Activated T-helper 1 cell treated with anti-CD3 and anti-CD28 coated beads, Interleukin-12 subunit alpha, Interleukin-12 subunit beta, Interleukin-2, Interleukin-4 antibody, amounts not matched to agents 30 ng/mL and 10 ng/mL and 1 ng/mL, durations not matched to agents 14 hours and 24 hours and 36 hours (primary cell): Measurements from ENCODE around the gene IREB2. TPM values are rescaled to one million over a fixed set of nuclear protein-coding genes. Genes with fewer than 3 reads are reported as not detected.

ENCODE experiments used
- total RNA-seq: library from RNA; stranded (reverse); gene quantifications from 2 replicates; pipeline ENCODE4 v1.2.3, GENCODE V29; 2022

The IREB2 gene
- total RNA-seq, 1 donor from 2014 or later, result 103 TPM

Other genes starting within 250 kb of the IREB2 start
- 0.15 and 0.52 TPM in 2 replicates for gene ACSBG1, start 203.7 kb upstream of the IREB2 start, total RNA-seq
- 68.4 and 70.8 TPM in 2 replicates for gene DNAJA4, start 173.7 kb upstream of the IREB2 start, total RNA-seq
- gene SKIC8, start 138.6 kb upstream of the IREB2 start, total RNA-seq, result 54.3 and 57.3 TPM in 2 replicates
- gene CRABP1, start 97.9 kb upstream of the IREB2 start, total RNA-seq, result not detected in 2 replicates
- gene HYKK, start 69.4 kb downstream of the IREB2 start, total RNA-seq, result 1.2 and 1.4 TPM in 2 replicates
- gene PSMA4, start 102.2 kb downstream of the IREB2 start, total RNA-seq, result 317 and 318 TPM in 2 replicates
- 6.4 and 10.3 TPM in 2 replicates for gene CHRNA5, start 127.3 kb downstream of the IREB2 start, total RNA-seq
- gene CHRNA3, start 182.8 kb downstream of the IREB2 start, total RNA-seq, result not detected in 2 replicates
- gene CHRNB4, start 203.0 kb downstream of the IREB2 start, total RNA-seq, result not detected in 2 replicates